PFSK-1 (cell line): ENCODE data around the gene ZPBP.

Experiments used
- POLR2AphosphoS5 ChIP-seq: IDR thresholded peaks from 2 replicates; pipeline ENCODE4 v1.6.1; 2012; ENCODE audit warnings: low read depth, mild to moderate bottlenecking, control low read depth, low read length, moderate library complexity
- TAF1 ChIP-seq: IDR thresholded peaks from 2 replicates; pipeline ENCODE4 v1.6.1; 2012; ENCODE audit warnings: low read length, control low read depth, borderline replicate concordance; ENCODE audit not compliant: insufficient read depth

DNA sequence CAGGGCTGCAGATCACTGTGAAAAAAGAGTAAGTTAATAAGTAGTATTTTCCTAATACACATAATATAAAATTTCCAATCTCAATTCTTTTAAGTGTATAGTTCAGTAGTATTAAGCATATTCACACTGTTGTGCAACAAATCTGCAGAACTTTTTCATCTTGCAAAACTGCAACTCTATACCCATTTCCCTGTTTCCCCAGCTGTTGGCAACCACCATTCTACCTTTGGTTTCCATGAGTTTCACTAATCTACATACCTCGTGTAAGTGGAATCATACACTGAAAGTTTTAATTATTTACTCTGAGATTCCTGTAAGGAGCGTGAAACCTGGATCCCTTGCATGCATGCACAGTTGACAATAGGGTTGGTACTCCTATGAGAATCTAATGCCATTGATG is 155.4 kb downstream of the ZPBP start:
- no peak for TF ChIP-seq TAF1
- no peak for TF ChIP-seq POLR2AphosphoS5
